Fibroblast of upper back skin (primary cell): Measurements from ENCODE around the gene ATP6V0E2.

Experiments
- DNase-seq: peaks from one replicate; pipeline ENCODE4 v3.0.0-alpha.2; 2013

Gene ATP6V0E2

DNA sequence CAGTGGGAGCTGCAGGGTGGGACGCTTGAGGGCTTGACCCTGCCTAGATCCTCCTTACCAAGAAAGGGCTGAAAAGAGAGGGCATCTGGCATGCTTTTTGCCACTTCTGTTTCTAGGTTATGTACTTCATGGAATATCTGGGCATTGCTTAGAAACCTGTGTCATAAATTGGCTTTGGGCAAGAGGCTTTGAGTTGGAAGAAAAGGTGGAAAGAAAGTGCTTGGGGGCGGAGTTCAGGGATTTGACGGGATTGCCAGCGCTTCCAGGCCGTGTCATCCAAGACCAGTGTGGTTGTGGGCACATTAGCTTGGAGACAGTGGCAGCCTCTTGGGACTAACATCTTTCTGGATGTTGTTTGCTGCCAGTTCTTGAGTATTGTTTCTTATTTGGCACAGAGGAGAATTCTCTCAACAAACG lies 34.8 kb upstream of the ATP6V0E2 start:
- DNase-seq, result no peak

DNA sequence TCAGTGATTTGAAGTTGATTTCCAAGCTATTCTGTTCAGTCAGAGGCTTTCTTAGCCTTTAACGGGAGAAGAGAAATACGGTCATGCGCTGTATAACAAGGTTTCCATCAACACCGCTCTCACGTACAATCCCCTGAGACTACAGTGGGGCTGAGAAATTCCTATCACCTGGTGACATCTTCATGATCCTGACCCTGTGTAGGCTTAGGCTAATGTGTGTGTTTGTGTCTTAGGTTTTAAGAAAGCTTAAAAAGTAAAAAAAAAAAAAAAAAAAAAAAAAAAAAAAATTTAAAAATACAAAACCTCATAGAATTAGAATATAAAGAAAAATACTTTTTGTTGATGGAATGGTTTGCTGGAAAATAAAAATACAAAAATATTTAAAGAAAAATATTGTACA lies 33.8 kb upstream of the ATP6V0E2 start:
- no peak for DNase-seq

DNA sequence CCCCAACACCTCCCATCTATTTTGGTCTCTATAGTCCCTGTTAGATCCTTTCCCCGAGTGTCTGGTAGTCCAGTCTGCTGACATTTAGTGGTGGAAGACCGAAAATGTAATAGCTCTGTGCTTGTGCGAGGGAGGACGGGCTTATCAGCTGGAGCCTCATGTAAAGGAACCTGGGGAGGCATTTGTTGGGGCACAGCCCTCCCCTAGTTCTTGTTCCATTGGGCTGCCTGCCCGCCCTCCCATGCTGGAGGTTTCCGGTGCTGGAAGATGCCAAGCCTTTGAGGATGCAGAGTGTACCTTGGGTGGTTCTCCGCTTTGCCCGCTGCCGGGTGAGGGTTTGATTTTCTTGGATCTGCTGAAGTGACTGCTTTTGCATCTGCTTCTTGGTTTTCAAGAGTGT lies 30.2 kb upstream of the ATP6V0E2 start:
- DNase-seq, result no peak

DNA sequence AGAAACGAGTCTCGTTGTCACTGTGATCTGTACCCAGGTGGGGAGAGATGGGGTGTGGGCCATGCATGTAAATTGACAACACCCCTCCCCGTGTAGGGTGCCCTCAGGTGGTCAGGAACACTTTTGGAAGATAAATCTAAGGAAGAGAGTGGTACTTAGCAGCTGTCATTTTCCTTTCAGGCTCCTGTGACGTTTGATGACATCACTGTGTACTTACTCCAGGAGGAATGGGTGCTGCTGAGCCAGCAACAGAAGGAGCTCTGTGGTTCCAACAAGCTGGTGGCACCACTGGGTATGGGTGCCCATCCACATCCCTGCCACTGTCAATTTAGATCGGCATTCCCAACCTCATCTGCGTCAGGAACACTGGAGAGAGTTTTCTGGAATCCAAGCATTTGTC lies 29.3 kb upstream of the ATP6V0E2 start:
- DNase-seq, result no peak

DNA sequence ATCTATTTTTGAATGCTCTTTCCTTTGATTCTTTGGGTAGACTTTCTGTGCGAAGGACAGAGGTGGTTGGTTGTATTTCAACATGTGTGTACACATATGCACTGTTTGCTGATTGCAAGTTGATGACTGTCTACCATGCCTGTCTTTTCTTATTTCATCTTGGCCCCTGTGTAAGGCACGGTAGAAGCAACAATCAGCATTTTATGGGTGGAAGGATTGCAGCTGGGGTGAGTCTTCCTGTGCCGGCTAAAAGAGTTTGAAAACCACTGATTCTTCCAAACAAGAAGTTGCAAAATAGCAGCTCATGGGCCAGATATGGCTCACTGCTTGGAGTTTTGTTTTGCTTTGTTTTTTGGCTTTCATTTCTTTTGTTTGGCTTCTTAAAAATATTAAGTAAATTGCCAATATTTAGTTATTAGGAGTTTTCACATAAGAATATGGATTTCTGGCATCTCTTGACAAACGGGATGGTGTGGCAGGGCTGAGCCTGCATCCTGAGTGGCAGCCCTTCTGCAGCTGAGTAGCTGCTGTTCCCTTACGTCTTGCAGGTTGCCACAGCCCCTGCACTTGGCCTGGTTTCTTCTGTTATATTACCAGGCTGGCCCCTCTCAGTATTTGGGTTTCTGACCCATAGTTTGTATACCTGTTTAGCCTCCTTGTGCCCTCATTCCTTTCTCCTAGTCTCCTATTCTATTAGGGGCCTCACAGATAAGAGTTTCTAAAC lies 28.4 kb upstream of the ATP6V0E2 start:
- DNase-seq, result no peak

DNA sequence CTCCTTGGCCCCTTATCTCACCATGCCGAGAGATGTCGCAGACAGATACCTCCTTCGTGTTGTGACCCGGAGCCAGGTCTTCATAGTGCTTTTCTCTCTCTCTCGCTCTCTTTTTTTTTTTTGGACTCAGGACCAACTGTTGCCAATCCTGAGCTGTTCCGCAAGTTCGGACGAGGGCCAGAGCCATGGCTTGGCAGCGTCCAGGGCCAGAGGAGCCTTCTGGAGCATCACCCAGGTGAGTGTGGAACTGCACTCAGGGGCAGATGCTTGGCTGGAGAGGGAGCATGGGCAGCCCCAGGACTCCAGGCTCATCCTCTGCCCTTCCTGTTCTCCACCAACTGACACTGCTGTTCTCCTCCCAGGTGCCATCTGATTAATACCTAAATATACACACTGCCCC lies 27.7 kb upstream of the ATP6V0E2 start:
- no peak for DNase-seq

DNA sequence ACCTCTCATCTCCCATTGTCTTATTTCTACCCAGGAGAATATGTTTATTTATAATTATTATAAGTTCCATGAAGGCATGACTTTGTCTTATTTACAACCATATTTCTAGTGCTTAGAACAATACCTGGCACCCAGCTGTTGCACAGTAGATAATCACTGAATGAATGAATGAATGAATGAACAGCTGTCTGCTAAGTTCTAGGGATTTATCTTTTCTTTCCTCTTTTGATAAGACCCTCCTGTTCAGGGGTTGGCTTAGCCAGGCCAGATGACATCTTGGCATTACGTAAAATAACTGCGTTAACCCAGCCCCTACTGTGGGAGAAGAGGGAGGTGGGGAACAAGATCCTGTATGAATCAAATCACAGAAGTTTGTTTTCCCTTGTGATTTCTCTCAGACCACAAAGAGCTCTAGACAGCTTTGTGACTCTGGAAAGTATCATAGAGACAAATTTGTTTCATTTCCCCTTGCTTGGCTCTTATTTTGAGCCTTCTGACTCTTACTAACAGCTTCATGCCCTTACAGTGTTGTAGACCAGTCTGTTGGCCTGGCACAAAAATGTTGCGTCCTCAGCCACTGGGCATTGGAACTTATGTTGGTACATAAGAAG lies 27.2 kb upstream of the ATP6V0E2 start:
- no peak for DNase-seq

DNA sequence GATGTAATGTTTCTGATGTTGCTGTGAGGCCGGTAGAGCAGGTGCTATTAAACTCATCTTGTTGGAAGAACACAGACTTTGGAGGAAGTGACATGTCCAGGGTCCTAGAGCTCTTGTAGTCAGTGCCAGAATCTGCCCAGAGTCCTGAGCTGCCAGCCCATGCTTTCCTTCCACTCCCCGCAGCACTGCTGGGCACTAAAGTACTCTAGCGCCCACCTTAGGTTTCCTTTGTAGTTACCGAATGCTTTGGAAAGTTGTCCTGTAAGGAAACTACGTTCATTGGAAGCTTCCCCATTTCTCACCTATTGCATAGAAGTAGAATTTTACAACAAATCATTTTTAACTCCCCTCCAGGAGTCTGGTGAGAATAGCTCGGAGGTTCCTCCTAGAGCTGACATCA lies 24.6 kb upstream of the ATP6V0E2 start:
- DNase-seq, result no peak

DNA sequence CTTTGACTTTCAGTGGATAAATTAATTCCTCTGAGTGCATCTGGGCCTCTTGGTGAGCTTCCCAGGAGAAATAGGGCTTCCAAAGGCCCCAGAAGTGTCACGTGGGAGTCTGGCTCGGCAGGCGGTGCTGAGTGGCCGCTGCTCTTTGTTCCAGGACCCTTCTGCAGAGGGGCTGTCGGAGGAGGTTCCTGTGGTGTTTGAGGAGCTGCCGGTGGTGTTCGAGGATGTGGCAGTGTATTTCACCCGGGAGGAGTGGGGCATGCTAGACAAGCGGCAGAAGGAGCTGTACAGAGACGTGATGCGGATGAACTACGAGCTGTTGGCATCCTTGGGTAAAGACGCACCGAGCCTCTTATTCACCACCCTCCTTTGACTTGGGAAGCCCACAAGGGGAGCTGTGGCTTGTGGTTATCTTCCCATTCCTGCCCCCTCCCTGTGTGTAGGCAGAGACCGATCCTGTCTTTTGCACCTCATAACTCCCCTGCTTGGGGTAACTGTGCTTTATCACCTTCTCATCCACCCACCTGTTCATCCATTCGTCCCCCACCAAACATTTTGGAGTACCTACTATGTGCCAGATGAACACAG lies 23.7 kb upstream of the ATP6V0E2 start:
- DNase-seq, result no peak

DNA sequence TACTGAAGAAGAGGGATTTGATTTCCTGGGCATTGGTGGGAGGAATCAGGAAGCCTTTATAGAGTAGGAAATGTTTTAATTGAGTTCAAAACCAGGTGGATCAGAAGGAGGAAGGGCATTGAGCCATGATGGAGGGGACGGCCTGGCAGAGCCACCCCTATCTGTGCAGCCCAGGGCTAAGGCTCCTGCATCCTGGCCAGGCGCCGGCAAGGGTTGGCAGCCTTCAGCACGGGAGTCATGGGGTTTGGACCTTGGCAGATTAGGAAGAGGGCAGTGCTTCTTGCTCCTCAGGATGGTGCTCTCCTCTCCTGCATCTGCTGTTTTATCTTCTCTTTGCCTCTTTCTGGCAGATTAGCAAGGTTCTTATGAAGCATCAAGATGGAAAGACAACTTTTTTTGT lies 23.1 kb upstream of the ATP6V0E2 start:
- DNase-seq, result no peak

DNA sequence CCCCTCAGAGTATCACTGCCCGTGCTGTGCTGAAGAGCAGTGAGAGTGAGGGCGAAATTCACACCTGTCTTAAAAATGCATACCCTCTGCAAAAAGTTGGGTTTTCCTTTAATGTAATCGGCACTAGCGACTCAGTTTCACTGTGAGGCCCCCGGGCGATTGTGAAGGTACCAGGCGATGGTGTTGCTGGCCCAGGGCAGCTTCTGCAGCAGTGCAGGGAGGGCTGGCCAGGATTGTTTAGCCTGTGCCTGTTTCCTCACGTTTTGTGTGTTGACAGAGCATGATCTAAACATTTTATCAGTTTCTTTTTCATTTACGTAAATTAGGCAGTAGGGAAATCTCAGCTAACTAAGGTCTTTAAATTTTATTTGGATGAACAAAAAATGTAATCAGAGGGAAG lies 22.3 kb upstream of the ATP6V0E2 start:
- DNase-seq, result no peak

DNA sequence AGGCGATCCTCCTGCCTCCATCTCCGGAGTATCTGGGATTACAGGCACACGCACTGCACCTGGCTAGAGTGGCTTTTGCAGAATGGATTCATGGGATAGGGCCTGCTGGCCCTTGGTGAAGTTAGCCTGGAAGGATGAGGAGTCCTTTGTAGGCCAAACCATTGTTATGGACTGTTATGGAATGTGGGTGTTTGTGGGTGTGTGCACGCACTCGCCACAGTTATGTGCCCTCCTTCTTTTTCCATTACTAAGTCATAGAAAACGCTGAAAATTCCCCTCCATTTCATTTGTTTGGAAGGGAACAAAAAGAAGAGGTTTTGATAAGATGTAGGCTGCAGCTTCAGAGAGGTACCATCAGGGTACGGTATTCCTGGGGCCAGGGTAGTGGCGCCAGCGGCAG lies 20.6 kb upstream of the ATP6V0E2 start:
- DNase-seq, result peak; percentile 32

DNA sequence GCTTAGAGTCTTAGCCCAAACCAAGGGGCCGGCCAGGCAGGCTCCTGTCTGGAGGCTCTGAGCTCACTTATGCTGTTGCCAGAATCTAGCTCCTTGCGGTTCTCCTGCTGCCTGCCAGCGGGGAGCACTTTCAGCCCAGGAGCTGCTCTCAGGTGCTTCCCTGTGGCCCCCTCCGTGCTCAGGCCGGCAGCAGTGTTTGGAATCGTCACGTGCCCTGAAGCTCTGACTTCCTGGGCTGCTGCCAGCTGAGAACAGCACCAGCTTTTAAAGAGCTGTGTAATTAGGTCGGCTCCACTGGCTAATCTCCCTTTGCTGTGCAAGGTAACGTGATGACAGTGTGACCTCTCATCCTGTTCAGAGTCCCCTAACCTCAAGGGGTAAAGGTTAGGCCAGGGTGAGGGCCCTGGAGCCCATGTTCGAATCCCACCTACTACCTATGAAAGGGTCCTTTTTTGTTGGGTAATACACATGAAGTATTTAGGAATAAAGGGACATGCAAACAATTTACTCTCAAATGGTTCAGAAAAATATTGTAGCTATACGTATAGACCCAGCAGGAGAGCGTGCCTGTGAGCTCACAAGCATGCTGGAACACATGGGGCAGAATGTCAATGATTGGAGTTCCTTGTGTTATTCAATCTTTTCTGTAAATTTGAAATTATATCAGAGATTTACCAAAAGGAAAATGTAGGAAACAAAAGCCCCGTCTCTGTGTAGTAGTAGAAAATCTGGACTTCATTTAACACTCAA lies 19.0 kb upstream of the ATP6V0E2 start:
- DNase-seq, result peak; percentile 50

DNA sequence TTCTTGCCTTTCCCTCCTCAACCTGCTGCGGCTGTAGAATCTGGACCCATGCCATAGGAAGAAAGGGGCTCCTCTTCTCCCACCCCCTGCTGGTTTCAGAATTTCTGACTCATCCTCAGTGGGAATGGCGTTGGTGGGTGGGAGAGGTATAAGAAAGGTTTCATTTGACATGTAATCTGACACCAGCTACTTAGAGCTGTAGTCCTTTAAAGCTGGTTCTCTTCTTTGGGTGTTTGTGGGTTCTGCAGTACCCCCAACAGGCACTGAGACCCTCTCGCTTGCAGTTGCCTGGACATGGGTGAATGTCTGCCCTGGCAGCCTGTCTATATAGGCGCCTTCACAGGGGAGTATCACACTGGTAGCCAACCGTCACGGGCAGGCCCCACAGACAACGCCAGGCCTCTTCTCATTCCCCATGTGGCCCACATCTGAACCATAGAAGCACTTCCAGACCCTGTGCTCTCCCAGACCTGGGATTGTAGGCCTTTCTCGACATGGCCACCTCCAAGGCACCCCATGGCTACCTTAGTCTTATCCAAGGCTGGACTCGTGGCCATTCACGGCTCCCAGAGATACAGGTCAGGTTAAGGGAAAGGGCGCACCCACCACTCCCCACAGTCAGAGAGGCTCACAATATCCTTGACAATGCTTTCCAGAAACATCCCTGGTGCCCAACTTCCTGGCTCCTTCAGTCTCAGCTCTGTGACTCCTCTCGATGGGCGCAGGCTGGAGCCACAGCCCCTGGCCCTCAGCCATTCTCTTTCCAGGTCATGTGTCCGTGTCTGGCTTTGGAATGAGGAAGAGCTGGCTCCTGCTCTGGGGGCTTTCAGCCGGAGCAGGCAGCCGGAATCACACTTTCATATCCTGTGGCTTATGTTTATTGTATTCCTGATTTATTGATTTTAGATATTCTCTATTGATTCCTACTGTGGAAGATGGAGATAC lies 18.1 kb upstream of the ATP6V0E2 start:
- peak; percentile 97 for DNase-seq

DNA sequence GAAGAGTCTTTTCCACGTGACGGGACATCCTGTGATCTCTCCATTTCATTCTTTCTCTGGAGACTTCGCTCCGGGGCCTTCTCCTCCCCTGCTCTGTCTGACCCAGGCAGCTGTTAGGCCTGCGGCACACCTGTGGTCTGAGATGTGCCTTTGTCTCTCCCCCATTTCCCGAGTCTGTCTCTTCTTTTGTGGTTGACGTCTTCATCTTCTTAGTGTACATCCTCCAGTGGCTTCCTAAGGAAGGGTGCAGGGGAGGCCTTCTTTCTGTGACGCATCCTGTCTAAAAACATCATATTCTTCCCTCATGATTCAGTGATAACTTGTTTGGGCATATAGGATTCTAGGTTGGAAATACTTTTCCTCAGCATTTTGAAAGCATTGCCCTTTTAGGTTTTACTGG lies 17.2 kb upstream of the ATP6V0E2 start:
- no peak for DNase-seq

DNA sequence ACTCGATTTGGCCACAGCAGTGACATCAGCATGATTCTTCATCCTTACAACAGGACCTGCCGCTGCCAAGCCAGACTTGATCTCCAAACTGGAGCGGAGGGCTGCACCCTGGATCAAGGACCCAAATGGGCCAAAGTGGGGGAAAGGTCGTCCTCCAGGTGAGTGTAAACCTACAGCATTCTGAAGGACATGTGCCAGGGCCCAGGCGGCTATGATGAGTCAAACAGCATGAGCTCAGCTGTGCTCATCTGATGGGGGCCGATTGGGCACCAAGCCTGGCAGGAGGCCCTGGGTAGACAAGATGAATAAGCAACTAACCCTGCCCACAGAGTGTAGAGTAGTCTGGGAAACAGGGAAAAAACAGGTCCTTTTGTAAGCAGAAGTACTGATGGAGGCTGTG lies 14.4 kb upstream of the ATP6V0E2 start:
- no peak for DNase-seq

DNA sequence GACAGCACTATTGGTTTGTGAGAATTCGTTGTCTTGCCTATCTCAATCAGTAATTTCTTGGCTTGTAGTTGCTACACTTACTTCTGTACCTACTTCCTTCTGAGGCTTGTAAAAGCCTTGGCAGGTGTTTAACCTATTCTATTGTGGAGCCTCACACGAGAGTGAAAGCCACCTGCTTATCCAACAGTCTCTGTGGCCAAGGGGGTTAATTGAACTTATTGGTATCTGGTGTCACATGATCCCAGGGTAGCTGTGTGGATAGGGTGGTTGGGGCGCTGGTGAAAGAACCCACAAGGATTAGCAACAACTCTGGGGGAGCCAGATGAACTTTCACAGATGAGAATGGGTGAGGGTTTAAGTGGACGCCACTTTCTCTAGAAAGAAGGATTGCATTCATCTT lies 13.9 kb upstream of the ATP6V0E2 start:
- no peak for DNase-seq

DNA sequence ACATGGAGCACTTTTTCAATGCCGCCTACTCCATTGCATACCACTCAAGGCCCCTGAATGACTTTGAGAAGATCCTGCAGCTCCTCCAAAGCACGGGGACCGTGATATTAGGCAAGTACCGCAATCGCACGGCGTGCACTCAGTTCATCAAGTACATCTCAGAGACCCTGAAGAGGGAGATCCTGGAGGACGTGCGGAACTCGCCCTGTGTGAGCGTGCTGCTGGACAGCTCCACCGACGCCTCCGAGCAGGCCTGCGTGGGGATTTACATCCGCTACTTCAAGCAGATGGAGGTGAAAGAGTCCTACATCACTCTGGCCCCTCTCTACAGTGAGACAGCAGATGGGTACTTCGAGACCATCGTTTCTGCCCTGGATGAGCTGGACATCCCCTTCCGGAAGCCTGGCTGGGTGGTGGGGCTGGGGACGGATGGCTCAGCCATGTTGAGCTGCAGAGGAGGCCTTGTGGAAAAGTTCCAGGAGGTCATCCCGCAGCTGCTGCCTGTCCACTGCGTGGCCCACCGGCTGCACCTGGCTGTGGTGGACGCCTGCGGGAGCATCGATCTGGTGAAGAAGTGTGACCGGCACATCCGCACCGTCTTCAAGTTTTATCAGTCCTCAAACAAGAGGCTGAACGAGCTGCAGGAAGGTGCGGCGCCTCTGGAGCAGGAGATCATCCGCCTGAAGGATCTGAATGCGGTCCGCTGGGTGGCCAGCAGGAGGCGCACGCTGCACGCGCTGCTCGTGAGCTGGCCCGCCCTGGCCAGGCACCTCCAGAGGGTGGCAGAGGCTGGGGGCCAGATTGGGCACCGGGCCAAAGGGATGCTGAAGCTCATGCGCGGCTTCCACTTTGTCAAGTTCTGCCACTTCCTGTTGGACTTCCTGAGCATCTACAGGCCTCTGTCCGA lies 12.7 kb upstream of the ATP6V0E2 start:
- no peak for DNase-seq

DNA sequence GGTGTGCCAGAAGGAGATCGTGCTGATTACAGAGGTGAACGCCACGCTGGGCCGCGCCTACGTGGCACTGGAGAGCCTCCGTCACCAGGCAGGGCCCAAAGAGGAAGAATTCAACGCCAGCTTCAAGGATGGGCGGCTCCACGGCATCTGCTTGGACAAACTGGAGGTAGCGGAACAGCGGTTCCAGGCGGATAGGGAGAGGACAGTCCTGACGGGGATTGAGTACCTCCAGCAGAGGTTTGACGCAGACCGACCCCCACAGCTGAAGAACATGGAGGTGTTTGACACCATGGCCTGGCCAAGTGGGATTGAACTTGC lies 12.1 kb upstream of the ATP6V0E2 start:
- no peak for DNase-seq

DNA sequence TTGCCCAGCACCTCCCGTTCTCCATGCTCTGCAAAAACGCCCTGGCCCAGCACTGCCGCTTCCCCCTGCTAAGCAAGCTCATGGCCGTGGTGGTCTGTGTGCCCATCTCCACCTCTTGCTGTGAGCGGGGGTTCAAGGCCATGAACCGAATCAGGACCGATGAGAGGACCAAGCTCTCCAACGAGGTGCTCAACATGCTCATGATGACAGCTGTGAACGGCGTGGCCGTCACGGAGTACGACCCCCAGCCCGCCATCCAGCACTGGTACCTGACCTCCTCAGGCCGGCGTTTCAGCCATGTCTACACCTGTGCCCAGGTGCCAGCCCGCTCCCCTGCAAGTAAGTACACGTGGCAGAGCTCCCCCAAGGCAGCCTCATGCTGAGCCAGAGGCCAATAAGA lies 11.6 kb upstream of the ATP6V0E2 start:
- no peak for DNase-seq

DNA sequence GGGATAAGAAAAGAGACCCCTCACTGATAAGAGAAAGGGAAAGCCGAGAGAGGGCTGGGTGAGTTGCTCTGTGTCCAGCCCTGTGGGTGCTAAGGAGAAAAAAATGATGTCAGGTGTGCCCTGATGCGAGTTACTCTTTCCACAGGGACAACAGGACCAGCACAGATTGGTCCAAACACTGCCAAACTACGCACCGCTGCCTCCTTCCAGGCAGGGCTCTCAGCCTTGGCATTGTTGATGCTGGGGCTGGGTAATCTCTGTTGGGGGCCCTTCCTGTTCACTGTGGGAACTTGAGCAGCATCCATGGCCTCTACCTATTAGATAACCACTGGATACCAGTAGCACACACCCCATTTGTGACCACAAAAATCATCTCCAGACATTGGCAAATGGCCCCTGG lies 10.3 kb upstream of the ATP6V0E2 start:
- DNase-seq, result no peak

DNA sequence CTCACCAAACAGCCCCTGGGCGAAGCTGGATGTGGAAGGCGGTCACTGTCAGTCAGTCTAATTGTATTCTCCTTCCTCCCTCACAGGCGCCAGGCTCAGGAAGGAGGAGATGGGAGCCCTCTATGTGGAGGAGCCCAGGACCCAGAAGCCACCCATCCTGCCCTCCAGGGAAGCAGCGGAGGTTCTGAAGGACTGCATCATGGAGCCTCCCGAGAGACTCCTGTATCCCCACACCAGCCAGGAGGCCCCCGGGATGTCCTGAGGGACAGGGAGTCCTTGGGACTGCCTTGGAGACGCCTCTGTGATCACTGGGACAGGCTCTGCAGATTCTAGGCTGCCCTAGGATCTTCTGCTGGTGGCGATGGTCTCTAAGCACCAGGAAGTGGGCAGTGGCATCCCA lies 9.7 kb upstream of the ATP6V0E2 start:
- DNase-seq, result no peak
